OCI-LY7 (cell line): ENCODE data around the gene MALL. TPM values are rescaled to one million over a fixed set of nuclear protein-coding genes. Genes with fewer than 3 reads are reported as not detected.

Experiments
- BruUV-seq: library from RNA; stranded (reverse); fragments of 400-500 nt; replicated peaks from 2 replicates; lab custom pipeline; 2021; lab: Mats Ljungman, UMichigan
- CTCF ChIA-PET: fragments of 300-600 bp; sonication (Branson Sonifier 250); formaldehyde crosslinking; loops from one replicate; lab custom pipeline; 2022; ENCODE audit warnings: antibody characterized with exemption; ENCODE audit not compliant: unreplicated experiment; lab: Charles Lee
- POLR2A ChIA-PET: fragments of 300-600 bp; sonication (Branson Sonifier 250); formaldehyde crosslinking; loops from one replicate; lab custom pipeline; 2022; ENCODE audit warnings: antibody characterized with exemption; lab: Charles Lee
- DNase-seq: peaks from one replicate; pipeline ENCODE4 v3.0.0-alpha.2; 2015; ENCODE audit warnings: low spot score
- H2AFZ ChIP-seq: fragments of 200-600 bp; sonication (generic), shearing (Covaris generic); 2 replicates; pipeline ENCODE4 v1.6.1; 2014; ENCODE audit warnings: mild to moderate bottlenecking, antibody characterized with exemption, low read length, moderate library complexity
- H3K27ac ChIP-seq: fragments of 200-600 bp; sonication (generic); 2 replicates; pipeline ENCODE4 v1.5.1; 2014; ENCODE audit warnings: mixed run types, low read depth, mild to moderate bottlenecking, moderate library complexity, low read length, inconsistent platforms; ENCODE audit not compliant: poor library complexity, severe bottlenecking
- H3K36me3 ChIP-seq: fragments of 200-600 bp; sonication (generic); 2 replicates; pipeline ENCODE4 v1.6.1; 2014; ENCODE audit warnings: mild to moderate bottlenecking, antibody characterized with exemption, low read length, moderate library complexity, mixed read lengths; ENCODE audit not compliant: insufficient read depth
- H3K4me1 ChIP-seq: fragments of 200-600 bp; sonication (generic); 2 replicates; pipeline ENCODE4 v1.5.1; 2014; ENCODE audit warnings: mild to moderate bottlenecking, low read length; ENCODE audit not compliant: insufficient read depth, poor library complexity, severe bottlenecking
- H3K4me2 ChIP-seq: fragments of 200-600 bp; sonication (generic); 2 replicates; pipeline ENCODE4 v1.6.1; 2014; ENCODE audit warnings: mild to moderate bottlenecking, low read length
- H3K4me3 ChIP-seq: fragments of 200-600 bp; sonication (generic); 2 replicates; pipeline ENCODE4 v1.5.1; 2014; ENCODE audit warnings: mild to moderate bottlenecking, low read depth, low read length; ENCODE audit not compliant: poor library complexity, severe bottlenecking
- H3K79me2 ChIP-seq: fragments of 200-600 bp; sonication (generic); 2 replicates; pipeline ENCODE4 v1.6.1; 2016; ENCODE audit warnings: low read depth, mild to moderate bottlenecking, low read length, moderate library complexity, mixed read lengths; ENCODE audit not compliant: insufficient read depth
- H3K9me2 ChIP-seq: fragments of 200-600 bp; sonication (generic); 2 replicates; pipeline ENCODE4 v1.6.1; 2016; ENCODE audit warnings: mild to moderate bottlenecking, low read length, mixed read lengths; ENCODE audit not compliant: insufficient read depth
- H3K9me3 ChIP-seq: fragments of 200-600 bp; sonication (generic); 2 replicates; pipeline ENCODE4 v1.6.1; 2014; ENCODE audit warnings: mild to moderate bottlenecking, mixed run types, low read length, mixed read lengths
- H4K20me1 ChIP-seq: fragments of 200-600 bp; sonication (generic); 2 replicates; pipeline ENCODE4 v1.6.1; 2014; ENCODE audit warnings: mild to moderate bottlenecking, antibody characterized with exemption, low read length, moderate library complexity, mixed read lengths; ENCODE audit not compliant: insufficient read depth
- EZH2phosphoT487 ChIP-seq: fragments of 200-600 bp; sonication (generic); IDR thresholded peaks from 2 replicates; pipeline ENCODE4 v1.6.1; 2018; ENCODE audit warnings: low read depth, borderline replicate concordance, mild to moderate bottlenecking, mixed run types, antibody characterized with exemption, low read length, moderate library complexity, mixed read lengths
- intact Hi-C: fragments of 100-400 bp; cut with micrococcal nuclease; formaldehyde crosslinking; loops from one replicate; pipeline ENCODE4 v1.10.0; 2022; ENCODE audit not compliant: unreplicated experiment
- total RNA-seq, 2 experiments: library from RNA; depleted of rRNA in 1 of 2; stranded (reverse); fragments of >200 nt in 1 of 2; shearing (Covaris generic) in 1 of 2; gene quantifications; 2 replicates each; pipeline ENCODE4 v1.2.3, GENCODE V29; 2014 to 2022
- TF ChIP-seq, protein P1 (sequence below): fragments of 200-600 bp; sonication (generic); conservative IDR thresholded peaks from 2 replicates; pipeline ENCODE4 v1.5.1; 2014; ENCODE audit warnings: mild to moderate bottlenecking, antibody characterized with exemption, low read length, moderate library complexity, mixed read lengths

The MALL gene
- total RNA-seq, 2 experiments from 2014 or later = not detected

DNA sequence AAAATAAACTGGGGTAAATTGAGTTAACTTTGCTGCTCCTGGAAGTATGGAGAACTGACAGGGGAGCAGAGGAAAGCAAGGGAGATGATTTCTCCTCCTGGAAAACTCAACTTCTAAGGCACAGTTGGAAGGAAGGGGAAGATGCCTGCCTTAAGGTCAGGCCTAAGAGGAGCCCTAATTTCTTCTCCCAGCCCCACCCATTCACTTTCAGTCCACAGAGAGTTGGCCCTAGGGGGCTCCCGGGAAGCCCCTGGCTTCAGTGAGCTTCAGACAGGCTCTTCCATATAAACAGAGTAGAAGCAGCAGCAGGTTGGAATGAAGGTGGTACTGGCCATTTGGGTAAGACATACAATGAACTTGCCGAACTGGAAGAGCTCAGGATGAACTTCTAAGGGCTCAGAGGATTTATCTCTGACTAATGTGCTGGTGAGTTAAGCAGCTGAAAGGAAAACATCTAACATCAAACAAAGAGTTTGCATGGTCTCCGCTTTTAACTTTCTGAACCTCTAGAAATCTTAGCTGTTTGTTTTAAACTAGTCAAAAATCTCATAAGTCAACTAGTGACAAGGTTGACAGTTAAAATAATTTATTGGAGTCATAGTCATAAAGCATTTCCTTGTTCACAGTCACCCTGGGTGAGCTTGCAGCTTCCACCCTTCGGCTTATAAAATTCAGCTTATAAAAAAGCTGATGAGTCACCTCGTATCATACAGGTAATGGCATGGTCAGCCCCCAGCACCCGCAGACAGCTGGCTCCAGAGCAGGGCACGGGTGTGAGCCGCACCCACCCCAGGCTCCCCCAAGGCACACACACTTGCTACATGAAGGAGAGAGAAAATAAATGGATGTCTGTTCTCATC is 9.8 kb downstream of the MALL start:
- ChIA-PET POLR2A (no interaction called here), CTCF (no interaction called here)
- H3K4me3 ChIP-seq = no peak overlapping the region
- no peak overlapping the region for H3K4me2 ChIP-seq
- TF ChIP-seq, protein P1, sequence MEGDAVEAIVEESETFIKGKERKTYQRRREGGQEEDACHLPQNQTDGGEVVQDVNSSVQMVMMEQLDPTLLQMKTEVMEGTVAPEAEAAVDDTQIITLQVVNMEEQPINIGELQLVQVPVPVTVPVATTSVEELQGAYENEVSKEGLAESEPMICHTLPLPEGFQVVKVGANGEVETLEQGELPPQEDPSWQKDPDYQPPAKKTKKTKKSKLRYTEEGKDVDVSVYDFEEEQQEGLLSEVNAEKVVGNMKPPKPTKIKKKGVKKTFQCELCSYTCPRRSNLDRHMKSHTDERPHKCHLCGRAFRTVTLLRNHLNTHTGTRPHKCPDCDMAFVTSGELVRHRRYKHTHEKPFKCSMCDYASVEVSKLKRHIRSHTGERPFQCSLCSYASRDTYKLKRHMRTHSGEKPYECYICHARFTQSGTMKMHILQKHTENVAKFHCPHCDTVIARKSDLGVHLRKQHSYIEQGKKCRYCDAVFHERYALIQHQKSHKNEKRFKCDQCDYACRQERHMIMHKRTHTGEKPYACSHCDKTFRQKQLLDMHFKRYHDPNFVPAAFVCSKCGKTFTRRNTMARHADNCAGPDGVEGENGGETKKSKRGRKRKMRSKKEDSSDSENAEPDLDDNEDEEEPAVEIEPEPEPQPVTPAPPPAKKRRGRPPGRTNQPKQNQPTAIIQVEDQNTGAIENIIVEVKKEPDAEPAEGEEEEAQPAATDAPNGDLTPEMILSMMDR = no peak
- no peak for TF ChIP-seq EZH2phosphoT487
- H4K20me1 ChIP-seq = no peaks in the 10 kb centered on the region
- H3K9me2 ChIP-seq = no peaks in the 10 kb centered on the region
- intact Hi-C loops = no loop called here
- BruUV-seq = no TSS peak
- no peak overlapping the region for H2AFZ ChIP-seq
- no peaks in the 10 kb centered on the region for H3K9me3 ChIP-seq
- no peaks in the 10 kb centered on the region for H3K4me1 ChIP-seq
- H3K79me2 ChIP-seq = no peaks in the 10 kb centered on the region
- H3K36me3 ChIP-seq = no peaks in the 10 kb centered on the region
- no peak overlapping the region for H3K27ac ChIP-seq
- DNase-seq = no peak

DNA sequence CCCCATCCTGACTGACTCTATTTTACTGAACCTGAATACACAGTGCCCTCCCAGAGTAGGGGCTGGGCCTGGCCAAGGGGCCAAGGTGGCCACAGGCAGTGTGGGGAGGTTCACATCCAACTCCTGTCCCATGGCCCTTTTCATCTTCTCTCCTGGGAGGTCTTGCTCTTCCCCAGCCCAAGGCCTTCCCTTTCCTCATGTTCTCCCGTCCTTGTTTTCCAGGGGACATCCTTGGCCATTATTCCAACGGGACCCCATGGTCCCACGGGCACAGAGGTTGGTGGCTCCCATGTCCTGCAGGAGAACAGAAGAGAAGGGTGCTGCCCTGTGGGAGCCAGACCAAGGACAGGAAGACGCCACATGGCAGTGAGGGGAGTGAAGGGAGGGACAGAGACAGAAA is 10.4 kb downstream of the MALL start:
- H3K9me3 ChIP-seq = no peaks in the 10 kb centered on the region
- no peaks in the 10 kb centered on the region for H4K20me1 ChIP-seq
- H3K4me1 ChIP-seq = no peaks in the 10 kb centered on the region
- no peak overlapping the region for H2AFZ ChIP-seq
- no peak overlapping the region for H3K4me2 ChIP-seq
- H3K9me2 ChIP-seq = no peaks in the 10 kb centered on the region
- no peak for TF ChIP-seq EZH2phosphoT487
- TF ChIP-seq, protein P1 = no peak
- POLR2A ChIA-PET = no interaction called here
- no peaks in the 10 kb centered on the region for H3K79me2 ChIP-seq
- BruUV-seq = no TSS peak
- CTCF ChIA-PET = no interaction called here
- H3K36me3 ChIP-seq = no peaks in the 10 kb centered on the region
- DNase-seq = no peak
- intact Hi-C loops = no loop called here
- no peak overlapping the region for H3K27ac ChIP-seq
- H3K4me3 ChIP-seq = no peak overlapping the region

DNA sequence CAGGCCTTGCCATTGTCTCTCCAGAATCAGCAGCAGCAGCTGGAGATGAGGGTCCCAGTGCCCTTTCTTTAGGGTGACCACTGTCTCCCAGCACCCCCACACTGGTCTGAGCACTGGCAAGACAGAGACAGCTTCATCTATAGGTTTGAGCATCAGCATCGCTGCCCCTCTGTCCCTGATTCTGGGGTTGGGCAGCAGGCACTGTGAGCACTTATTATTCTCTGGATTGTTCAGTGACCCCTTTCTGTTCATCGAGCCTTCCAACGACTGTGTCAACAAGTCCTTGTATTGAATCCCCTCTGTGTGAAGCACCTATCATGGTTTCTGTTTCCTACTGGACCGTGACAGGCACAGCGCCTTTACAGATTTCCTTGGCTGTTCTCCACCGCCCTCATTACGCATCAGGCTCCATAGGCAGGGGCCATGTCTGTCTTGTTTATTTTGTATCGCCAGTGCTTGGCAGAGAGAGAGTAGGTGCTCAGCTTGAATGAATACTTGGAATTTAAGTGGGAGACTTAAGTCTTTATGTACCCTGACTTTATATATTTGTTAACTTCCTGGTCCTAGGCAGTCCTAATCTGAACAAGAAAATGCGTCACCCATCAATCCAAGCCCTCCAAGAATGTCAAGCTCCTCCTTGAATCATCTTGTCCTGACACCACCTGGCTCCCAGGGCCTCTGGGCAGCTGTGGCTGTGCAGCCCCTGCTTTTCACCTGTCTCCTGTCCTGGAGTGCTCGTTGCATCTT is 11.4 kb downstream of the MALL start:
- TF ChIP-seq, protein P1 = no peak
- no peak for TF ChIP-seq EZH2phosphoT487
- Histone ChIP-seq H2AFZ (no peak overlapping the region), H3K79me2 (no peaks in the 10 kb centered on the region), H4K20me1 (no peaks in the 10 kb centered on the region), H3K4me2 (no peak overlapping the region), H3K36me3 (no peaks in the 10 kb centered on the region), H3K4me3 (no peak overlapping the region), H3K9me2 (no peaks in the 10 kb centered on the region), H3K4me1 (no peaks in the 10 kb centered on the region), H3K9me3 (no peaks in the 10 kb centered on the region), H3K27ac (no peak overlapping the region)
- POLR2A ChIA-PET = no interaction called here
- intact Hi-C loops = no loop called here
- no peak for DNase-seq
- CTCF ChIA-PET = no interaction called here
- BruUV-seq = no TSS peak
